Measurements from ENCODE around the gene ORM1. TPM values are rescaled to one million over a fixed set of nuclear protein-coding genes. Genes with fewer than 3 reads are reported as not detected.

The ORM1 gene
- total RNA-seq, 4 donors from 2014 or later = not detected

DNA sequence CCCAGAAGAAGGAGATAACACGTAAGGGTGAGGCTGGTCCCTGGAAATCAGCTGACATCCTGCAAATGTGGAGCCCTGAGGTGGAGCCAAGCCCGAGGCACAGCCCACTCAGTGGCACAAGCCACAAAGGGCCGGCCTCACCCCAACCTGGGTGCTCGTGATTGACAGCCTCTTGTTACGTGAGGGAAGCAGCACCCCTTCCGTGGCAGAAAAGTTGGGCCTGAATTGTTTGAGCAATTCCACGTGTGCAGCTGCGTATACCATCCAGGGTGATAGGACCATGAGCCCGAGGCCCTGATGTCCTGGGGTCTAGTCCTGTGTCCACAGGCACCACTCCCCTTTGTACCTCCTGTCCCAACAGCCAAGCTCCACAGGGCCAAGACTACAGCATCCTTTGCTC, 11.6 kb downstream of the ORM1 start:
- 92 to 93% methylated on average over 8 to 9 of the region's 9 CpGs for WGBS, 2 donors
- intact Hi-C loops (cut with DNase I; ENCODE audit: low total_unique reads) = no loop called here
- DNase-seq (ENCODE audit: low spot score in 2 of 2) = no peak
- no peak for TF ChIP-seq POLR2A (IDR thresholded peaks at IDR 0.05)
- TF ChIP-seq, protein P1, sequence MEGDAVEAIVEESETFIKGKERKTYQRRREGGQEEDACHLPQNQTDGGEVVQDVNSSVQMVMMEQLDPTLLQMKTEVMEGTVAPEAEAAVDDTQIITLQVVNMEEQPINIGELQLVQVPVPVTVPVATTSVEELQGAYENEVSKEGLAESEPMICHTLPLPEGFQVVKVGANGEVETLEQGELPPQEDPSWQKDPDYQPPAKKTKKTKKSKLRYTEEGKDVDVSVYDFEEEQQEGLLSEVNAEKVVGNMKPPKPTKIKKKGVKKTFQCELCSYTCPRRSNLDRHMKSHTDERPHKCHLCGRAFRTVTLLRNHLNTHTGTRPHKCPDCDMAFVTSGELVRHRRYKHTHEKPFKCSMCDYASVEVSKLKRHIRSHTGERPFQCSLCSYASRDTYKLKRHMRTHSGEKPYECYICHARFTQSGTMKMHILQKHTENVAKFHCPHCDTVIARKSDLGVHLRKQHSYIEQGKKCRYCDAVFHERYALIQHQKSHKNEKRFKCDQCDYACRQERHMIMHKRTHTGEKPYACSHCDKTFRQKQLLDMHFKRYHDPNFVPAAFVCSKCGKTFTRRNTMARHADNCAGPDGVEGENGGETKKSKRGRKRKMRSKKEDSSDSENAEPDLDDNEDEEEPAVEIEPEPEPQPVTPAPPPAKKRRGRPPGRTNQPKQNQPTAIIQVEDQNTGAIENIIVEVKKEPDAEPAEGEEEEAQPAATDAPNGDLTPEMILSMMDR (IDR thresholded peaks at IDR 0.05) = no peak
- H3K4me3 ChIP-seq (ENCODE audit: low read depth, poor library complexity, severe bottlenecking) = no peak overlapping the region

DNA sequence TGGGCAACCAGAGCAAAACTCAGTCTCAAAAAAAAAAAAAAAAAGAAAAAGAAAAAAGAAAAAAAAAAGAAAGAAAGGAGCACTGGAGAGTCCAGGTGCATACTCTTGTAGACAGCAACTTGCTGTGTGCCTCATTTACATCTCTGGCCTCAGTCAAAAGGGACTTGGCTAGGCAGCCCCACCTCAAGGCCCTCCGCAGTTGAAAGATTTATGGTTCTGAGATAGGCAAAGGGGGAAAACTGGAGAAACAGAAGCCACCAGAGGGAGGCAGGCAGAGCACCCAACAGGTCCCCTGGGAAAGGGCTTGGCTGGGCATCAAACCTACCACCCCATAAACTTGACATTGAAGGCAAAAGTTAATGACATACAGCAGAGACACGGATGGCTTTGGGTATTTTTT, 12.8 kb downstream of the ORM1 start:
- intact Hi-C loops (cut with DNase I; ENCODE audit: low total_unique reads) = no loop called here
- DNase-seq (ENCODE audit: low spot score in 2 of 2) = no peak
- WGBS, 2 donors = 62 to 63% methylated on average over 2 of the region's 2 CpGs
- no peak overlapping the region for H3K4me3 ChIP-seq (ENCODE audit: low read depth, poor library complexity, severe bottlenecking)
- TF ChIP-seq POLR2A (IDR thresholded peaks at IDR 0.05) = no peak
- TF ChIP-seq, protein P1 (IDR thresholded peaks at IDR 0.05) = no peak

DNA sequence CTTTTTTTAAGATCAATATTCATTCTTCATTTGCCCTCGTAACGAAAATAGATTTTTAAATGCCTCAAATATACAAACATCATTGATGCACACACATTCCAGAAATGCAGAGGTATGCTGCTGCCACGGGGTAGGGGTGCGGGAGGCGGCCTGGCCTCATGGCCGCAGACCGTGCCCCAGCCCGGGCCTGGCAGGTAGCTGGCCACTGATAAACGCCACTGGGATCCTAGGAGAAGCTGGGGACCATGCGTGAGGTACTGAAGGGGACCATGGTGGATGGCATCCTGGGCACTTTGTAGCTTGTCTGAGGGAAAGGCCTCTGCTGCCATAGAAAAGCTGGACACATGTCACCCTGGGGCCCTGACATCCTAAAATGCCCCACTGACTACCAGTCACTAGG, 13.3 kb downstream of the ORM1 start:
- no peak overlapping the region for H3K4me3 ChIP-seq (ENCODE audit: low read depth, poor library complexity, severe bottlenecking)
- WGBS, 2 donors = 83 to 85% methylated on average over 10 of the region's 10 CpGs
- DNase-seq (ENCODE audit: low spot score in 2 of 2) = no peak
- no peak for TF ChIP-seq POLR2A (IDR thresholded peaks at IDR 0.05)
- TF ChIP-seq, protein P1 (IDR thresholded peaks at IDR 0.05) = no peak
- intact Hi-C loops (cut with DNase I; ENCODE audit: low total_unique reads) = no loop called here

DNA sequence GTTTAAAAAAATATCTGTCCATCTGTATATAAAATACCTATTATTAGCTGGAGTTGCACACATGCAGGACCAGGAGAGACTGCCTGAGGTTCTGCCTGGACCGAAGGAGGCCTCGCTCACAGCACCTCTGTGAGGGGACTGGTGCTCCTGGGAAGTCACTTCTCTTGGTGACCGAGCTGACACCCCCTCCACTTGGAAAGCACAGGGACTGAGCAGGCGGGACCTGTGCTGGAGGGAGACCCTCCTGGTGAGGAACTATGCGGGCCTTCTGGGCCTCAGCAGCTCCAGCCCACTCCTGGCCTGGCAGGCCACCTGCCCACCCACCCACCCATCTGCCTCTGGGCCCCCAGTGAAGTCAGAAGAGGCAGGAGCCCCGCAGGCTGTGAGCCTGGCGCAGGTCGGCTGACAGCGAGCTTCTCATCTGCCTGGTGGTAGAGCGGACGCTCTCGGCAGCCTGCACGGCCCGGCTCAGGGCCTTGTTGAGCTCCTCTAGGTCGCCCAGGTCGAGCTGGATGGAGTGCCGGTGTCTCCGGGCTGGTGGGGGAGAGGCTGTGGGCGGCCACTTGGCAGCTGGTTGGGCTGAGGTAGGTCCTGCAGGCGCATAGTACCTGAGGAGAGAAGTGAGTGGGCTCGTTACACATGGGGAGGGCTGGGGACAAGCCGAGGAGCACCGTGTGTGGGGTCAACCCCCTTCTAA, 13.9 kb downstream of the ORM1 start:
- WGBS, 2 donors = 91 to 95% methylated on average over 15 to 18 of the region's 23 CpGs
- H3K4me3 ChIP-seq (ENCODE audit: low read depth, poor library complexity, severe bottlenecking) = no peak overlapping the region
- intact Hi-C loops (cut with DNase I; ENCODE audit: low total_unique reads) = no loop called here
- no peak for DNase-seq (ENCODE audit: low spot score in 2 of 2)
- TF ChIP-seq, protein P1 (IDR thresholded peaks at IDR 0.05) = no peak
- TF ChIP-seq POLR2A (IDR thresholded peaks at IDR 0.05) = no peak

DNA sequence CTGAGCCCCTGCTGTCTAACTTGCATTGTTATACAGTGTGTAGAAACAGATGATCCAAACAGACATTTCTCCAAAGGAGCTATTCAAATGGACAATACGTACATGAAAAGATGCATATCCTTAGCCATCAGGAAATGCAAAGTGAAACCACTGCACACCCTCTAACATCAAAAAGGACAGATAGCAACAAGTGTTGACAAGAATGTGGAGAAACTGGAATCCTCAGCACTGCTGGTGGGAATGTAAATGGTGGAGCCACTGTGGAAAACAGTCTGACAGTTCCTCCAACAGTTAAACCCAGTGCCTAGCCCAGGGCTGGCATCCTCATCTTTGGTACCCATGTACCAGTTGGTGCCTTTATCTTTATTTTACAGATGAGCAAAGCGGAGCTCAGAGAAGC, 15.3 kb downstream of the ORM1 start:
- no peak for DNase-seq (ENCODE audit: low spot score in 2 of 2)
- H3K4me3 ChIP-seq (ENCODE audit: low read depth, poor library complexity, severe bottlenecking) = no peak overlapping the region
- no peak for TF ChIP-seq POLR2A (IDR thresholded peaks at IDR 0.05)
- intact Hi-C loops (cut with DNase I; ENCODE audit: low total_unique reads) = no loop called here
- 87 to 100% methylated on average over 2 of the region's 2 CpGs for WGBS, 2 donors

DNA sequence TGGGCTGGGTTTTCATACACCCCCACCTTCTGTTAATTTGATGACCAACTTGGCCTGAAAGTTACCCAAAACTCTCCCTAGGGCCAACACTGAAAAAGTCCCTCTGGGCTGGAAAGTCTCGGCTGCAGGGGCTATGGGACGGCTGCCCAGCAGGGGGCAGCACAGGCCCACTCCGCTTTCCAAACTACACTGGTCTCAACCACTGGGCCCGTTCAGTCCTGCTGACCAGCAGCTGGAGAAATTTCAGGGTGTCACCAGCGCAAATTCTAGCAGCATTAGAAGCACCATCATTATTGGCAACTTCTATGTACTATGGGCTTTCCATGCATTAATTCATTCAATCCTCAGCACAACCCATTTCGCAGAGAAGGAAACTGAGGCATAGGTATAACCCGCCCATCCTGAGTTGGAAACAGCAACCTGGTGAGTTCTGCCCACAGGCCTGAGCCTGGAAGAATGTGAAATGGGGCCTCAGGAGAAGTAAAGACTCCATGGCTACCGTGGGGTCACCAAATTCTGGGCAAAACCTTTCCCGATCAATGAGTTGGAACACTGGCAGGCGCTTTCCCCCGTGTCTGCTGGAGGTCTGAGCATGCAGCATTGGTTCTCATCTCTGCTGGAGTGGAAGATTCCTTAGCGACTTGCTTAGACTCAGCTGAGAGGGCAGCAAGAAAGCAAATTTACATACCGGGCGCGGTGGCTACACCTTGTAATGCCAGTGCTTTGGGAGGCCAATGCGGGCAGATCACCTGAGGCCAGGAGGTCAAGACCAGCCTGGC, 16.4 kb downstream of the ORM1 start:
- DNase-seq (ENCODE audit: low spot score in 2 of 2) = no peak
- WGBS, 2 donors = 88 to 90% methylated on average over 16 of the region's 16 CpGs
- H3K4me3 ChIP-seq (ENCODE audit: low read depth, poor library complexity, severe bottlenecking) = no peak overlapping the region
- intact Hi-C loops (cut with DNase I; ENCODE audit: low total_unique reads) = no loop called here
- TF ChIP-seq POLR2A (IDR thresholded peaks at IDR 0.05) = no peak
- TF ChIP-seq, protein P1 (IDR thresholded peaks at IDR 0.05) = no peak
